Ecto neural progenitor cell (in vitro differentiated cells): Measurements from ENCODE around the gene NME3.

Source experiments
- DNase-seq: peaks from one replicate; pipeline ENCODE4 v3.0.0-alpha.2; 2018; ENCODE audit warnings: low spot score

NME3 gene

DNA sequence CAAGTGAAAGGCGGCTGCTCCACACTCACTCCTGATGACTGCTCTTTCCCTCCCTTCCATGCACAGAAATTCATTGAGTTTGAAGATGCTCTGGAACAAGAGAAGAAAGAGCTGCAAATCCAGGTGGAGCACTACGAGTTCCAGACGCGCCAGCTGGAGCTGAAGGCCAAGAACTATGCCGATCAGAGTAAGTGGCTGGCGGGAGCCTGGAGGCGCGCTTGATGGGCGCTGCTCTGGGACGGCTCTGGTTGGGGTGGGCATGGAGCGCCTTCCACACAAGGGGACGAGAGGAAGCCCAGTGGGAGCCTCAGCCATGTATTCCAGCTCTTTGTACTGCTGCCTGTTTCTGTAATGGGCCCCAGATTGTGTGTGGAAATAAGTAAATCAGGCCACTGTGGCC is 46.9 kb downstream of the NME3 start:
- no peak for DNase-seq

DNA sequence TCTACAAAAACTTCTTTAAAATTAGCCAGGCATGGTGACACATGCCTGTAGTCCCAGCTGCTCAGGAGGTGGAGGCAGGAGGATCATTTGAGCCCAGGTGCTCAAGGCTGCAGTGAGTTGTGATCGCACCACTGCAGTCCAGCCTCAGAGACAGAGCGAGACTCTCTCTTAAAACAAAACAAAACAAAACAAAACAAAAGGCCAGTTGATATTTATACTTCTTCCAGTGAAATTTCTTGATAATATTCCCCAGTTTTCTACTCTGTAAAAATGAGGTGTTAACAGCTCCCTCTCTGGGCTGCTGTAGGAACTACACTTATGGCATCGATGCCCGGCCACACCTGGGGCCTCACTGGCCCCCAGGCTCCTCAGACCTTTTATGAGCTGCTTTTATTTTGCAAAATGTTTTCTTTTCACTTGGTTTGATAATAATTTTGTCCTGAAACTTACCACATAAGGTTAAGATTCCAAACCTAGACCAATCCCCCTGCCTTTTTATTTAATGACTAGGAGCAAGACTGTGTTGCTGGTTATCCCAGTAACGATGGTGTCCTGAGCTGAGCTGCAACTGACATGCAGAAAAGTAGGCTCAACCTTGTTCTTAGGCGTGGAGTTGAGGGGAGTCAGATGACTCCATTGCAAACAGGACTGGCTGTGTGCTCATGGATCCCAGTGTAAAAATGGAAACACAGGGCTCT is 47.7 kb downstream of the NME3 start:
- DNase-seq = no peak

- DNase-seq = no peak
Observed at GRCh38 chr16:1721372-1721771, 50.0 kb downstream of the NME3 start.
